B cell (primary cell): ENCODE data around the gene TSPAN33. TPM values are rescaled to one million over a fixed set of nuclear protein-coding genes. Genes with fewer than 3 reads are reported as not detected.

Source experiments
- ATAC-seq: fragments of 200-7000 bp; cut with Tn5 transposase; one replicate; pipeline ENCODE4 v1.10.0; 2021; ENCODE audit warnings: low read depth, mild to moderate bottlenecking, moderate number of reproducible peaks, moderate library complexity
- CTCF ChIA-PET: fragments of 350-600 bp; sonication (Branson Sonifier 250); formaldehyde crosslinking; loops from one replicate; lab custom pipeline; 2021; ENCODE audit warnings: antibody characterized with exemption, inconsistent platforms; lab: Charles Lee
- POLR2A ChIA-PET: fragments of 350-600 bp; sonication (Branson Sonifier 250); formaldehyde crosslinking; loops from one replicate; lab custom pipeline; 2021; ENCODE audit warnings: antibody characterized with exemption; lab: Charles Lee
- DNase-seq: peaks from one replicate; pipeline ENCODE4 v3.0.0; 2013
- H2AFZ ChIP-seq: 2 replicates; pipeline ENCODE4 v1.6.1; 2012; ENCODE audit warnings: mild to moderate bottlenecking, low read depth, low read length; ENCODE audit not compliant: insufficient read depth, poor library complexity, severe bottlenecking
- H3K27ac ChIP-seq, 2 donors: 1 replicate in 1 of 2; 2 replicates in 1 of 2; pipeline ENCODE4 v1.5.1; 2012 to 2013; ENCODE audit warnings: low read length in 2 of 2, mild to moderate bottlenecking in 2 of 2, moderate library complexity in 1 of 2
- H3K27me3 ChIP-seq, 4 experiments: fragments of 200-600 bp in 1 of 4; sonication (generic) in 1 of 4; replicated peaks in 1 of 4; 1 replicate in 2 of 4; 2 replicates in 2 of 4; pipeline versions ENCODE4 v1.6.1 to v1.7.0; 2013 to 2016; ENCODE audit warnings: low read length in 3 of 4, mild to moderate bottlenecking in 2 of 4, mixed read lengths in 1 of 4, moderate library complexity in 1 of 4; ENCODE audit not compliant: insufficient read depth in 4 of 4, control insufficient read depth in 3 of 4; ENCODE audit errors: control extremely low read depth in 1 of 4
- H3K36me3 ChIP-seq, 2 experiments: replicated peaks in 1 of 2; 1 replicate in 1 of 2; 2 replicates in 1 of 2; pipeline versions ENCODE4 v1.6.1 to v1.7.1; 2013; ENCODE audit warnings: low read length in 1 of 2; ENCODE audit not compliant: insufficient read depth in 2 of 2, control insufficient read depth in 1 of 2; ENCODE audit errors: control extremely low read depth in 1 of 2, extremely low read depth in 1 of 2
- H3K4me1 ChIP-seq, 2 donors: fragments of 200-600 bp in 1 of 2; sonication (generic) in 1 of 2; 1 replicate in 1 of 2; 2 replicates in 1 of 2; pipeline versions ENCODE4 v1.5.1 to v1.6.1; 2013 to 2017; ENCODE audit warnings: low read length in 2 of 2; ENCODE audit not compliant: control insufficient read depth in 2 of 2, insufficient read depth in 2 of 2
- H3K4me2 ChIP-seq: replicated peaks from 2 replicates; pipeline ENCODE3; 2012; ENCODE audit warnings: mild to moderate bottlenecking, low read depth, low read length; ENCODE audit not compliant: poor library complexity, severe bottlenecking
- H3K4me3 ChIP-seq, 5 experiments: fragments of 200-600 bp in 1 of 5; sonication (generic) in 1 of 5; 1 replicate in 3 of 5; 2 replicates in 2 of 5; pipeline versions ENCODE4 v1.5.1 to v1.7.0; 2011 to 2016; ENCODE audit warnings: low read length in 4 of 5, mild to moderate bottlenecking in 4 of 5, low read depth in 2 of 5, control low read depth in 1 of 5, moderate library complexity in 1 of 5; ENCODE audit not compliant: insufficient read depth in 1 of 5; ENCODE audit errors: control extremely low read depth in 1 of 5, extremely low read depth in 1 of 5
- H3K79me2 ChIP-seq: fragments of 200-600 bp; sonication (generic); one replicate; pipeline ENCODE4 v1.6.0; 2016; ENCODE audit warnings: low read length; ENCODE audit not compliant: control insufficient read depth, insufficient read depth
- H3K9ac ChIP-seq: fragments of 200-600 bp; sonication (generic); 2 replicates; pipeline ENCODE4 v1.6.1; 2017; ENCODE audit warnings: mild to moderate bottlenecking, low read length, moderate library complexity
- H3K9me3 ChIP-seq, 3 donors: one replicate each; pipeline versions ENCODE4 v1.6.1 to v1.7.1; 2013; ENCODE audit warnings: low read length in 2 of 3; ENCODE audit not compliant: control insufficient read depth in 2 of 3, insufficient read depth in 1 of 3; ENCODE audit errors: control extremely low read depth in 1 of 3
- H4K20me1 ChIP-seq: 2 replicates; pipeline ENCODE4 v1.6.0; 2012; ENCODE audit warnings: mild to moderate bottlenecking, low read length; ENCODE audit not compliant: insufficient read depth, control insufficient read depth, poor library complexity, severe bottlenecking
- H3K27ac Mint-ChIP-seq: one replicate; pipeline ENCODE4 v1.8.0; 2021; ENCODE audit warnings: mixed read lengths
- H3K27me3 Mint-ChIP-seq: one replicate; pipeline ENCODE4 v1.8.0; 2021; ENCODE audit warnings: mixed read lengths
- H3K4me1 Mint-ChIP-seq: one replicate; pipeline ENCODE4 v1.8.0; 2021; ENCODE audit warnings: mixed read lengths
- H3K4me3 Mint-ChIP-seq: one replicate; pipeline ENCODE4 v1.8.0; 2021; ENCODE audit warnings: mixed read lengths
- H3K9me3 Mint-ChIP-seq: one replicate; pipeline ENCODE4 v1.8.0; 2022; ENCODE audit warnings: mixed read lengths; ENCODE audit not compliant: insufficient read depth
- CTCF ChIP-seq: fragments of 200-600 bp; IDR thresholded peaks from one replicate; pipeline ENCODE4 v1.8.0; 2022; ENCODE audit warnings: antibody characterized with exemption, mild to moderate bottlenecking
- EZH2 ChIP-seq: IDR thresholded peaks from 2 replicates; pipeline ENCODE4 v1.6.1; 2012; ENCODE audit warnings: borderline replicate concordance, low read depth, mild to moderate bottlenecking, moderate library complexity, low read length; ENCODE audit not compliant: insufficient read depth, poor library complexity, severe bottlenecking
- WGBS: methylation state at CpG from one replicate; pipeline ENCODE4 v1.1.5; 2013; ENCODE audit warnings: missing lambda C conversion rate; ENCODE audit not compliant: insufficient coverage; 5-methylcytosine and 5-hydroxymethylcytosine counted together
- intact Hi-C: fragments of 100-400 bp; cut with micrococcal nuclease; formaldehyde crosslinking; loops from one replicate; pipeline ENCODE4 v1.10.0; 2022
- polyA plus RNA-seq: library from polyadenylated mRNA; depleted of rRNA; stranded (reverse); fragments of >200 nt; gene quantifications from 2 replicates; pipeline ENCODE4 v1.2.3, GENCODE V29; 2012
- total RNA-seq, 2 donors: library from RNA; stranded (reverse); fragments of 120-200 nt in 1 of 2; gene quantifications; 1 replicate in 1 of 2; 2 replicates in 1 of 2; pipeline versions ENCODE4 v1.2.3 to v1.2.4, GENCODE V29; 2013 to 2022

Gene TSPAN33
- total and polyA plus RNA-seq, 2 donors (not counting 1 experiment from before 2014, with no cell fraction given) = 111 TPM

GRCh38 chr7:129188892-129189660 is 44.6 kb downstream of the TSPAN33 start:
- POLR2A ChIA-PET = no interaction called here
- Mint-ChIP-seq H3K4me1 (peaks cover 22% of the 10 kb centered on the region), H3K9me3 (no peaks in the 10 kb centered on the region), H3K27ac (peak overlapping the region; percentile 5), H3K27me3 (peaks cover 33% of the 10 kb centered on the region), H3K4me3 (peak overlapping the region; percentile 85)
- peak; percentile 39 for DNase-seq
- Histone ChIP-seq H4K20me1 (no peaks in the 10 kb centered on the region), H3K27ac (no peak overlapping the region), H3K4me1 (peaks cover 15 to 17% of the 10 kb centered on the region in 2 donors), H3K4me3 (peak overlapping the region in 4 of 5 experiments; percentile 41 to 76 (median 57)), H3K79me2 (no peaks in the 10 kb centered on the region), H3K4me2 (peak overlapping the region; percentile 97), H3K36me3 (no peaks in the 10 kb centered on the region), H3K9me3 (no peaks in the 10 kb centered on the region), H2AFZ (peak overlapping the region; percentile 86), H3K9ac (peak overlapping the region; percentile 70), H3K27me3 (peaks cover 0 to 36% (median 18%) of the 10 kb centered on the region in 4 experiments)
- peak; percentile 25 for ATAC-seq
- intact Hi-C loops = no loop called here
- no peak for TF ChIP-seq EZH2
- no peak for TF ChIP-seq CTCF
- CTCF ChIA-PET = interaction anchor here (1.2 kb wide), 1 partner anchor 25 kb away, joined by 4 read pairs; no protein-coding TSS in a partner anchor
- WGBS = under 1% methylated on average over 83 of the region's 83 CpGs
